ENCODE results near the gene MMP11. TPM values are rescaled to one million over a fixed set of nuclear protein-coding genes. Genes with fewer than 3 reads are reported as not detected.

Gene MMP11
- polyA plus RNA-seq, 1 donor from 2014 or later: 6.6 TPM

DNA sequence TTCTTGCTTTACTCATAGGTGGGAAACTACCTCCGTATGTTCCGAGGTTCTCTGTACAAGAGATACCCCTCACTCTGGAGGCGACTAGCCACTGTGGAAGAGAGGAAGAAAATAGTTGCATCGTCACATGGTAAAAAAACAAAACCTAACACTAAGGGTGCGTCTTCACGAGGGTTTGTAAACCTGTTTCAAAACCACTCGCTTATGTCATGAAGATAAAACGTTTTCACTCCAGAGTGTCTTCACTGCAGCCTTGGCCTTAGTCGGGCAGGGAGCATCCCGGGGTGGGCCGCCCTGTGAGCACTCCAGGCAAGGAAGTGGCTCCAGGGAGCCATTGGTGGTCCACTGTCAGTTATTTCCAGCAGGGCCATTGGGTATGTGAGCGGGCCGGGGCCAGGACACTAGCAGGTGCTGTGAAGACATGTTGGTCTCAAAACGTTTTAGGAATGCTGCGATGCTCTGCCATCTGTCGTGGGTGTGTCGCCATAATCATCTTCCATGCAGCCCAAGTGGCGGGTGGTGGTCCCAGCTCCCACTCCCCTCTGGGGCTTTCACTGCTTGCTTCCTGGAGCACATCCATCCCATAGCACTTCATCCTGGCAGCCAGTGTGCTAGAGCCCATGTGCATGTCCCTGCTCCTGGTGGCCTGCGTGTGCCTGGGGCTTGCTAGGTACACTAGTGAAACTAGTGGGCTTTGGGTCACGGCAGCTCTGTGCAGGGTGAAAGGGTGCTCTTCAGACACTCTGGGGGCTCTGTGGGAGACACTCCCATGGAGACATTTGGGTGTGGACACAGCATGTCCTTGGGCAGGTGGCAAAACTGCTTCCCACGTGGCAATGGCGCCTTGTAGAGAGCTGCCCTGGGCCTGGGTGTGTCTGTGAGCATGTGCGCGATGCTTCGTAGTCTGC, 19.3 kb downstream of the MMP11 start:
- Mint-ChIP-seq H3K9me3 (no peaks in the 10 kb centered on the region), H3K4me3 (peak overlapping the region in 3 of 4 donors; percentile 45 to 63 (median 58)), H3K36me3 (peaks cover 2% of the 10 kb centered on the region), H3K27me3 (no peaks in the 10 kb centered on the region), H3K27ac (peak overlapping the region in 1 of 3 donors; percentile 32), H3K4me1 (peaks cover 15 to 24% (median 17%) of the 10 kb centered on the region in 3 donors)

DNA sequence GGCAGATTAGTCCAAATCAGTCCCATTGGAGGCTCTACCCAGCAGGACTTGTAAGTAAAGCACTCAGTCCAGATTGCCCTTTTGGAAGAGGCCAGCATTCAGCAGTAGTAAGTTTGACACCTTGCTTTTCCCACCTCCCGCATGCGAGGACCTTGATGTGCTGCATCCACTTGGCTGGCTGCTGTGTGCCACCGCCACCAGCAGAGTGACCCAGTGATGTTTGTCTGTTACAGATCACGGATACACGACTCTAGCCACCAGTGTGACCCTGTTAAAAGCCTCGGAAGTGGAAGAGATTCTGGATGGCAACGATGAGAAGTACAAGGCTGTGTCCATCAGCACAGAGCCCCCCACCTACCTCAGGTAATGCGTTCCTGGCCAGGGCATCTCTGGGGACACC, 20.7 kb downstream of the MMP11 start:
- H3K4me3 Mint-ChIP-seq: peak overlapping the region in 1 of 4 donors; percentile 13
- H3K27ac Mint-ChIP-seq: peak overlapping the region in 2 of 3 donors; percentile 46 to 84
- peaks cover 7 to 17% (median 13%) of the 10 kb centered on the region in 3 donors for H3K4me1 Mint-ChIP-seq
- H3K36me3 Mint-ChIP-seq: peaks cover 2% of the 10 kb centered on the region
- H3K27me3 Mint-ChIP-seq: no peaks in the 10 kb centered on the region
- H3K9me3 Mint-ChIP-seq: no peaks in the 10 kb centered on the region

DNA sequence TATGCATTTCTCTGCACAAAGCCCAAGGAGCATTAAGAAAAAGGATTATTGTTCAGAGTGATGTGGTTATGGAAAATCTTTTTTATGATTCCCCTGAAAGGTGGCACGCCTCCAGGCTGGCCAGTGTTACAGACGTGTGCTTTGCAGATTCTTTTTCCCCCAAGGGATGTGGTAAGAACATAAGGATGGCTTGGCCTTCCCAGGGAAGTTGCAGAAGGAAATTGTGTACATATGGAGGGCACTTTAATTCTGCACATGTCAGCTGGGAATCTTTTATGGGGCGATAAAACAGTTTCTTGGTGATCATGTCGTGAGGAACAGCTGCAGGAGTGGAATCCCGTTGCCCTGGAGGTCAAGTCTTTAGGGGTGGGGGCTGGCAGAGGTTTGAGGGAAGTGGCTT, 23.8 kb downstream of the MMP11 start:
- H3K27me3 Mint-ChIP-seq: peaks cover 1% of the 10 kb centered on the region
- H3K27ac Mint-ChIP-seq: peak overlapping the region in 2 of 3 donors; percentile 63 to 84
- H3K9me3 Mint-ChIP-seq: peaks cover 0 to 2% (median 0%) of the 10 kb centered on the region in 3 donors

DNA sequence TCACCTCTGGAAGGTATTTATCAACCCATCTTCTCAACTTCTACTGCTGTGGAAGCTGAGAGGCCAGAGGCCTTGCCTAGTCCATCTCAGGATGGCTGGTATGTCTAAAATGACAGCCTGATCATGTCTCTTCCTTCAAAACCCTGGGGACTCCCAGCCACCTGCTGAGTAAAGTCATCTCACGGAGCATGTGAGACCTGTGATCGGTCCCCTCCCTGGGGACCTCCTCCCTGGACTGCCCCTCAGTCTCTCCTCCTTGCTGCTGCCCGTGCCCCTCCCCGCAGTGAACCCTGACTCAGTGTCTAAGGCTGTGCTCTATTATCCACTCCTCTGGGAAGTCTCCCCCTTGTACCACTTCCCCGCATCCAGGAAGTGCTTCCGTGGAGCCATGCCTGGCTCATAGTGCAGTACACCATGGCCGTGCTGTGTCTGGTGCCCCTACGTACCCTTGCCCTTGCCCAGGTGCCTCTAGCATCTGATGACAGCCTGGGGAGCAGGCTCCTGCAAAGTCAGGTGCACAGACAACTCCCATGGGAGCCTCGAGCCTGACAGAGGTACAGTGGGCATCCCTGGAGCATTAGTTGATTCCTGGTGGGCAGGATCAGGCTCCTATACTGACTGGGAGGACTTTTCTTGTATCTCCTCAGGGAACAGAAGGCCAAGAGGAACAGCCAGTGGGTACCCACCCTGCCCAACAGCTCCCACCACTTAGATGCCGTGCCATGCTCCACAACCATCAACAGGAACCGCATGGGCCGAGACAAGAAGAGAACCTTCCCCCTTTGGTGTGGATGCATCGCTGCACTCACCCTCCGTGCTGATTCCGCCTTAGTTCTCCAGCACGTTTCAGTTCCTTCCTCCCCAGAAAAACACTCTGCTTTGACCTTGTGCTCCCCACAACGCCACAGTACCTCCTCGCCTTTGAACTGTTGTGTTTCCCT, 27.9 kb downstream of the MMP11 start:
- peak overlapping the region; percentile 97 to 99 (median 99) for H3K27ac Mint-ChIP-seq
- H3K36me3 Mint-ChIP-seq: peaks cover 4% of the 10 kb centered on the region
- peaks cover 0 to 2% (median 0%) of the 10 kb centered on the region in 3 donors for H3K9me3 Mint-ChIP-seq
- H3K27me3 Mint-ChIP-seq: peaks cover 1% of the 10 kb centered on the region
- H3K4me1 Mint-ChIP-seq: peaks cover 39 to 57% (median 56%) of the 10 kb centered on the region in 3 donors
- peak overlapping the region; percentile 74 to 96 (median 89) for H3K4me3 Mint-ChIP-seq

More for the DNA sequence above, 23.8 kb downstream of the MMP11 start:
- Mint-ChIP-seq H3K4me3 (no peak overlapping the region), H3K4me1 (peaks cover 21 to 29% (median 26%) of the 10 kb centered on the region in 3 donors), H3K36me3 (peaks cover 4% of the 10 kb centered on the region)

DNA sequence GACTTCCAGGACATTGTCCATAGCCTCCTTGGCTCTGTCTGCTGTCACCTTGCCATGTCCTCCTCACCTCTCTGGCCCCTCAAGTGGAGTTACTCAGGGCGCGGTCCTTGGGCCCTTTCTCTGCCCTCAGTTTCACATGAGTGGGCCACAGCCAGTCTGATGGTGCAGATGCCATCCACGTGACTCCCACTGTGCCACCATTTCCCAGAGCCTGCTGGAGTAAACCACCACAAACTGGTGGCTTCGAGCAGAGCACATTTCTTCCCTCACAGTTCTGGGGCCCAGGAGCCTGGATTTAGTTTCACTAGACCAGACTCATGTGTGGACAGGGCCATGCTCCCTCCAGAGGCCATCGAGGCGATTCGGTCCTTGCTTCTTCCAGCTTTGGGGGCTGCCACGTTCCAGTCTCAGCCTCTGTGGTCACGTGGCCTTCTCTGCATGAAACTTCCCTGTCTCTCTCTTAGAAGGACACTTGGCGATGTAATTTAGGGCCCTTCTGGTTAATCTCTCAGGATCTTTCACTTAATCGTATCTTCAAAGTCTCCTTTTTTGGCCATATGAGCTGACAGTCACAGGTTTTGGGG, 28.7 kb downstream of the MMP11 start:
- Mint-ChIP-seq H3K4me3 (peak overlapping the region; percentile 74 to 96 (median 89)), H3K36me3 (peaks cover 4% of the 10 kb centered on the region)

DNA sequence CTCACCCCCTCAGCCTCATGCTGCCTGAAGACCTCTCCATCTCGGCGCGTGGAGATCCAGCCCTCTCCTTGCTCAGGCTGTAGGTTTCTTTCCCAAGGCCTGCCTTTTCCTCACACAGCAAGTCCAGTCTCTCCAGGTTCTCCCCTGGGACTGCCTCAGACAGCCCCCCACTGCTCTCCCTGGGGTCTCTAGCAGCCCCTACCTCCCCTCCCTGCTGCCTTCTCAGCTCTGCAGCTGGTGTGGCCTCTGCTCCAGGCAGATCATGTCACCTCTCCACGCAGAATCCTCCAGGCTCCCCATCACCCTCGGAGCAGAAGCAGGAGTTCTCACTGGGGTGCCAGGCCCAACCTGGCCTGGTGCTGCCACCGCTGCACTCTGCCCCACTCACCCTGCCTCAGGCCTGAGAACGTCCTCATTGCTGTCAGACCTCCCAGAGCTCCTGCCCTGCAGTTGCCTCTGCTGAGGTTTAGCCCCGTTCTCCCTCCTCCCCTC, 29.3 kb downstream of the MMP11 start:
- peaks cover 4% of the 10 kb centered on the region for H3K36me3 Mint-ChIP-seq
- peak overlapping the region in 3 of 4 donors; percentile 83 to 96 (median 95) for H3K4me3 Mint-ChIP-seq
- H3K27me3 Mint-ChIP-seq: peaks cover 1% of the 10 kb centered on the region

More for the DNA sequence above, 28.7 kb downstream of the MMP11 start:
- Mint-ChIP-seq H3K27ac (peak overlapping the region; percentile 97 to 99 (median 99)), H3K27me3 (peaks cover 1% of the 10 kb centered on the region), H3K9me3 (peaks cover 0 to 2% (median 0%) of the 10 kb centered on the region in 3 donors), H3K4me1 (peaks cover 47 to 64% (median 63%) of the 10 kb centered on the region in 3 donors)

DNA sequence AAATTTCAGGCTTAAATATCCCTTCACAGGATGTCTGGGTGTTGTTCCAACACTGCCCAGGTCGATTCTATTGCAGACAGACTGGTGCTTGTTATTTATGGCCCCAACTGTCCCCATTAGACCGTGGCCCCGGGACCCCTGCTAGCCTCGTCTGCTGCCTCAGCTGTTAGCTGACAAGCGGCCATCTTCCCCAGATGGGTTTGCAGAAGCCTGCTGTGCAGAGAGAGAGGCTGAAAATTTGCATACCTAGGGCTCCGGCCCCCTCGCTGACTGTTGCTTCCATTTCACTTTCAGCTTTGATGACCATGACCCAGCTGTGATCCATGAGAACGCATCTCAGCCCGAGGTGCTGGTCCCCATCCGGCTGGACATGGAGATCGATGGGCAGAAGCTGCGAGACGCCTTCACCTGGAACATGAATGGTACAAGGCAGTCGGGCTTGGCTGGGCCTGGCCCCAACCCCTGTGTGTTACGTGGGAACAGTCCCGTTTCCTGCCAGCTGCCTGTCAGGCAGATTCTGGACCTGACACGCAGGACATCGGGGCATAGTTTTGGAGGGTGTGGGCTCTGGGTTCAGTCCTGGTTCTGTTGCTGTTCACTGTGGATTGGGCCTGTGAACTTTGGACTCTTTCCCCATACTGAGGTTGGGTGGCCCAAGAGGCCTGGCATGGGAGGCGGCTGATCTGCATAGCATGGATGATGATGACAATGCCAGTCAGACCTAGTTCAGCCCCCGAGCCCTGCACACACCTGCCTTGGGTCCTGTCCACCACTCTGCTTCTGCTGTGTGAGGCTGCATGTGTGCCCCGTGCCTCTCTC, 30.6 kb downstream of the MMP11 start:
- Mint-ChIP-seq H3K4me1 (peaks cover 53 to 70% (median 67%) of the 10 kb centered on the region in 3 donors), H3K27me3 (peaks cover 1% of the 10 kb centered on the region), H3K4me3 (peak overlapping the region; percentile 83 to 96 (median 93)), H3K9me3 (peaks cover 0 to 2% (median 0%) of the 10 kb centered on the region in 3 donors), H3K36me3 (peaks cover 6% of the 10 kb centered on the region), H3K27ac (peak overlapping the region; percentile 90 to 99 (median 97))

More for the DNA sequence above, 29.3 kb downstream of the MMP11 start:
- peaks cover 51 to 68% (median 67%) of the 10 kb centered on the region in 3 donors for H3K4me1 Mint-ChIP-seq
- H3K27ac Mint-ChIP-seq: peak overlapping the region; percentile 97 to 99 (median 99)
- peaks cover 0 to 2% (median 0%) of the 10 kb centered on the region in 3 donors for H3K9me3 Mint-ChIP-seq

DNA sequence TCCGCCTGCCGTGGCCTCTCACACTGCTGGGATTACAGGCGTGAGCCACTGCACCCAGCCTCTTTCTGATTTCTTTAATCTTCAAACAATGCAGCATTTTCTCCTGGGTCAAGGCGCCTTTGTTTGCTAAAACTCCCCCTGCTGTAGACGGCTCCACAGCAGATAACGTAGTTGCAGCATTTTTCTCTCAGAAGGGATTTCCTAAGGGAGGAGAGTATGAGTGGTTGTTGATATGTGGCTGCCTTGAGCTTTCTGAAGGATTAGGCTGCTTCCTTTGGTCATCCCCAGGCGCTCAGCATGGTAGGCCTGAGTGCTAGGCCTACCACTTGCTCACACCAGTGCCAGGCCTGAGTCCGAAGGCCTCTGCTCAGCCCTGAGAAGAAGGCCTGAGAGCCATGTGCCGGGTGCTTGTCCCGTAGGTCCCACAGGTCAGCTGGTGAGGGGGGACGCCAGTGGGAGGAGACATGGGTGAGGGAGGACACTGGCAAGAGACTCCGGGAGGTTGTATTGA, 32.2 kb downstream of the MMP11 start:
- peaks cover 4% of the 10 kb centered on the region for H3K36me3 Mint-ChIP-seq
- peak overlapping the region; percentile 89 to 99 (median 97) for H3K27ac Mint-ChIP-seq
- H3K27me3 Mint-ChIP-seq: peaks cover 1% of the 10 kb centered on the region
- no peaks in the 10 kb centered on the region for H3K9me3 Mint-ChIP-seq
- peak overlapping the region; percentile 83 to 96 (median 93) for H3K4me3 Mint-ChIP-seq
- H3K4me1 Mint-ChIP-seq: peaks cover 47 to 63% (median 58%) of the 10 kb centered on the region in 3 donors

DNA sequence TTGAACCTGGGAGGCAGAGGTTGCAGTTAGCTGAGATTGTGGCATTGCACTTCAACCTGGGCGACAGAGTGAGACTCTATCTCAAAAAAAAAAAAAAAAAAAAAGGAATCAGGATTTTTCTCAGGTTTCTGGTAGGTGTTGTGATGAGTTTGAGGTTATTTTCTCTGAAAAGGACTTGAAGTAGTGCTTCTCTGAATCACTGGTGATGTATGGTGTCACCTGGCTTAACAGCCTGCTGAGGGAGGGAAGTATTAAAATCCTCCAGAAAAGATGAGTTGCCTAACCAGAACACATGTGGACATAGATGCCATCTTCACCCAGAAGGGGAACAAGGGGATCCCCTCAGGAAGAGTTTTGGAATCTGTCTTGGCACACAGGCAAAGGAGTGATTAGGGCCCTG, 34.2 kb downstream of the MMP11 start:
- Mint-ChIP-seq H3K9me3 (no peaks in the 10 kb centered on the region), H3K4me1 (peaks cover 38 to 54% (median 50%) of the 10 kb centered on the region in 3 donors), H3K27me3 (no peaks in the 10 kb centered on the region), H3K36me3 (peaks cover 11% of the 10 kb centered on the region), H3K27ac (peak overlapping the region; percentile 59 to 99 (median 97)), H3K4me3 (peak overlapping the region; percentile 30 to 95 (median 91))

DNA sequence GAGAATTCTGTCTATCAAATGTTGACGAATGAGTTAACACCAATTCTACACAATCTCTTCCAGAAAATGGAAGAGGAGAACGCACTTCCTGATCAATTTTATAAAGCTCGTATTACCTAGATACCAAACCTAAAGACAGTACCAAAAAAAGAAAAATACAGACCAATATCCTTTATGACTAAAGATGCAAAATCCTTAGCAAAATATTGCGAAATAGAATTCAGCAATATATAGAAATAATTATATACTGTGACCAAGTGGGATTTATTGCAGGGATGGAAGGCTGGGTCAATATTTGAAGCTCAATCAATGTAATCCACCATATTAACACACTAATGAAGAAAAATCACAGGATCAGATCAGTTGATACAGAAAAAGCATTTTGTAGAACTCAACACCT, 39.7 kb downstream of the MMP11 start:
- H3K9me3 Mint-ChIP-seq: no peaks in the 10 kb centered on the region
- H3K4me3 Mint-ChIP-seq: no peak overlapping the region
- no peaks in the 10 kb centered on the region for H3K27me3 Mint-ChIP-seq
- H3K27ac Mint-ChIP-seq: no peak overlapping the region
- H3K4me1 Mint-ChIP-seq: peaks cover 17 to 25% (median 24%) of the 10 kb centered on the region in 3 donors
- H3K36me3 Mint-ChIP-seq: peaks cover 13% of the 10 kb centered on the region

DNA sequence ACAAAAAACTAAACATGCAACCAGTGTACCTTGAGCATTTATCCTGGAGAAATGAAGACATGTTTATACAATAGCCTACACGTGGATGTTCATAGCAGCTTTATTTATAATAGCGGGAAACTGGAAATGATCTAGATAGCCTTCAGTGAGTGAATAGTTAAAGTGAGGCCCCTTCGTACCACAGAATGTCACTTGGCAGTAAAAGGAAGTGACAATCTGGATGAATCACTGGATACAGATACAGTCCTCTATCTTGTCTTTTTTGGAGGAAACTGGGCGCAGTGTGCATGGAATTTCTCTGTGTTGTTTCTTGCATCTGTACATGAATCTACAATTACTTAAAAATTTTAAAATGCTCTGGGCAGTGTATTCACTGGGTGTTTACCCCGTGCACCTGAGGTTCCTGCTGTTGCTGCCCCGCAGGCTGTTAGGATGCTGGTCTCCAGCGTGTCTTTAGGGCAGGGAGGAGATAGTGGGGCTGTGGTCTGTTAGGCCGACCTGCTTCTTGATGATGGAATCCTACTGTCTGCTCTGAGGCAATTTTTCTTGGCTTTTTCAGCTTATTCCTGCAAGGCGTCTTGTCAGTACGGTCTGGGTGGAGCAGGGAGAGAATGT, 43.0 kb downstream of the MMP11 start:
- Mint-ChIP-seq H3K4me3 (peak overlapping the region in 1 of 4 donors; percentile 40), H3K4me1 (peaks cover 35 to 43% (median 41%) of the 10 kb centered on the region in 3 donors), H3K9me3 (no peaks in the 10 kb centered on the region), H3K36me3 (peaks cover 13% of the 10 kb centered on the region), H3K27ac (peak overlapping the region in 1 of 3 donors; percentile 14), H3K27me3 (no peaks in the 10 kb centered on the region)

DNA sequence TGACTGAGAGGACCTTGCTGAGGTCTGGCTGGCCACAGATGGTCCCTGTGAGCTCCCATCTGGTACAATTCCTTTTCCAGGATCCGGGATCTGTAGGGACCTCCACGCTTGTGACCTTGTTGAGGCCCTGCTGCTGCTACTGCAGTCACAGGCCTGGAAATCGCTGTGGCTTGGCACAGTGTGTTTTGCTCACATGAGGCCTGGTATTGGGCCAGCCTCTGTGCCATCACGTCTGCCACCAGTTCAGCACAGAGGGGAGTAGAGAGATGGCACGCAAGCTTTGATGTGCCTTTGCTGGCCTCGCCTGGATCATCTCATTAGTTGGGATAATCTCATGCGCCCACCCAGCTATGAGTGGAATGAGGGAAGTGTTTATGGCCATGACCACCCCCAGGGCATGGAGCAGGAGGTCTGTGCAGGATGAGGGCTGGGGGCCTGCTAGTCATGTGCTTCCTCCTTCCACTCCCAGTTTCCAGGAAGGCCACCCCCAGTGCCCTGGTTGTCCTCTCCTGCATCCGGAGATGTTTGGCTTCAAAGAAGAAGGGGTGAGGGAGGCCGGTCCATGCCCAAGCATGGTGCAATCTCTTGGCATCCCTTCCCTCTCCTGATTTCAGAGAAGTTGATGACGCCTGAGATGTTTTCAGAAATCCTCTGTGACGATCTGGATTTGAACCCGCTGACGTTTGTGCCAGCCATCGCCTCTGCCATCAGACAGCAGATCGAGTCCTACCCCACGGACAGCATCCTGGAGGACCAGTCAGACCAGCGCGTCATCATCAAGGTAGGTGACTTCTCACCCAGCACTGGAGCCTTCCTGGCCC, 43.7 kb downstream of the MMP11 start:
- H3K27ac Mint-ChIP-seq: no peak overlapping the region
- no peaks in the 10 kb centered on the region for H3K9me3 Mint-ChIP-seq
- H3K4me3 Mint-ChIP-seq: no peak overlapping the region
- H3K27me3 Mint-ChIP-seq: no peaks in the 10 kb centered on the region
- H3K4me1 Mint-ChIP-seq: peaks cover 36 to 42% (median 41%) of the 10 kb centered on the region in 3 donors
- H3K36me3 Mint-ChIP-seq: peaks cover 11% of the 10 kb centered on the region
